22Rv1 (cell line): ENCODE results near the gene APOBEC3A.

Experiments used
- ZFX ChIP-seq: fragments of 450-650 bp; IDR thresholded peaks from 2 replicates; pipeline ENCODE4 v1.6.1; 2017; ENCODE audit warnings: antibody characterized with exemption, borderline replicate concordance
- TF ChIP-seq, protein P1 (sequence below): fragments of 450-650 bp; IDR thresholded peaks from 2 replicates; pipeline ENCODE4 v1.5.1; 2017; ENCODE audit warnings: mild to moderate bottlenecking

GRCh38 chr22:38972558-38972957 lies 15.1 kb downstream of the APOBEC3A start:
- TF ChIP-seq, protein P1, sequence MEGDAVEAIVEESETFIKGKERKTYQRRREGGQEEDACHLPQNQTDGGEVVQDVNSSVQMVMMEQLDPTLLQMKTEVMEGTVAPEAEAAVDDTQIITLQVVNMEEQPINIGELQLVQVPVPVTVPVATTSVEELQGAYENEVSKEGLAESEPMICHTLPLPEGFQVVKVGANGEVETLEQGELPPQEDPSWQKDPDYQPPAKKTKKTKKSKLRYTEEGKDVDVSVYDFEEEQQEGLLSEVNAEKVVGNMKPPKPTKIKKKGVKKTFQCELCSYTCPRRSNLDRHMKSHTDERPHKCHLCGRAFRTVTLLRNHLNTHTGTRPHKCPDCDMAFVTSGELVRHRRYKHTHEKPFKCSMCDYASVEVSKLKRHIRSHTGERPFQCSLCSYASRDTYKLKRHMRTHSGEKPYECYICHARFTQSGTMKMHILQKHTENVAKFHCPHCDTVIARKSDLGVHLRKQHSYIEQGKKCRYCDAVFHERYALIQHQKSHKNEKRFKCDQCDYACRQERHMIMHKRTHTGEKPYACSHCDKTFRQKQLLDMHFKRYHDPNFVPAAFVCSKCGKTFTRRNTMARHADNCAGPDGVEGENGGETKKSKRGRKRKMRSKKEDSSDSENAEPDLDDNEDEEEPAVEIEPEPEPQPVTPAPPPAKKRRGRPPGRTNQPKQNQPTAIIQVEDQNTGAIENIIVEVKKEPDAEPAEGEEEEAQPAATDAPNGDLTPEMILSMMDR = no peak
- no peak for TF ChIP-seq ZFX
